NCI-H128 (cell line): ENCODE results near the gene SERPING1.

Source experiments
- DNase-seq: peaks from one replicate; lab custom pipeline; 2025; ENCODE audit not compliant: unreplicated experiment; lab: John Stamatoyannopoulos, UW

The SERPING1 gene

GRCh38 chr11:57597916-57598830 is 688 bp downstream of the SERPING1 start:
- DNase-seq: no peak

- no peak for DNase-seq
Observed at GRCh38 chr11:57598831-57599155, 1.3 kb downstream of the SERPING1 start.

GRCh38 chr11:57599381-57599780 is 1.9 kb downstream of the SERPING1 start:
- DNase-seq: no peak

GRCh38 chr11:57601297-57601696 is 3.8 kb downstream of the SERPING1 start:
- no peak for DNase-seq

GRCh38 chr11:57604296-57605027 is 7.0 kb downstream of the SERPING1 start:
- no peak for DNase-seq

- DNase-seq: no peak
Observed at GRCh38 chr11:57605028-57605420, 7.5 kb downstream of the SERPING1 start.

GRCh38 chr11:57610170-57610569 is 12.7 kb downstream of the SERPING1 start:
- no peak for DNase-seq

- DNase-seq: no peak
Observed at GRCh38 chr11:57614234-57614772, 16.8 kb downstream of the SERPING1 start.

GRCh38 chr11:57615308-57615707 is 17.8 kb downstream of the SERPING1 start:
- DNase-seq: no peak

- no peak for DNase-seq
Observed at GRCh38 chr11:57616595-57616994, 19.1 kb downstream of the SERPING1 start.

- no peak for DNase-seq
Observed at GRCh38 chr11:57618438-57618837, 21.0 kb downstream of the SERPING1 start.

GRCh38 chr11:57619331-57619730 is 21.8 kb downstream of the SERPING1 start:
- no peak for DNase-seq

GRCh38 chr11:57620467-57620866 is 23.0 kb downstream of the SERPING1 start:
- no peak for DNase-seq

GRCh38 chr11:57622263-57622662 is 24.8 kb downstream of the SERPING1 start:
- no peak for DNase-seq

GRCh38 chr11:57624864-57625263 is 27.4 kb downstream of the SERPING1 start:
- no peak for DNase-seq

- DNase-seq: no peak
Observed at GRCh38 chr11:57626895-57627294, 29.4 kb downstream of the SERPING1 start.

- no peak for DNase-seq
Observed at GRCh38 chr11:57630171-57630570, 32.7 kb downstream of the SERPING1 start.

- DNase-seq: no peak
Observed at GRCh38 chr11:57632116-57632515, 34.6 kb downstream of the SERPING1 start.

- DNase-seq: no peak
Observed at GRCh38 chr11:57633394-57634070, 36.0 kb downstream of the SERPING1 start.

- DNase-seq: no peak
Observed at GRCh38 chr11:57634311-57634710, 36.8 kb downstream of the SERPING1 start.

GRCh38 chr11:57635246-57635645 is 37.8 kb downstream of the SERPING1 start:
- DNase-seq: no peak

- DNase-seq: no peak
Observed at GRCh38 chr11:57637626-57638004, 40.1 kb downstream of the SERPING1 start.
